K562 (cell line): Measurements from ENCODE around the gene RAB25. TPM values are rescaled to one million over a fixed set of nuclear protein-coding genes. Genes with fewer than 3 reads are reported as not detected.

Source experiments
- CCNT2 ChIP-seq: IDR thresholded peaks from 2 replicates; pipeline ENCODE4 v1.6.1; 2011; ENCODE audit warnings: borderline replicate concordance, low read depth, mild to moderate bottlenecking, moderate library complexity, mixed read lengths, low read length; ENCODE audit not compliant: insufficient read length; ENCODE audit errors: extremely low read depth
- CXXC5 ChIP-seq: fragments of 250-450 bp; sonication (Bioruptor Pico); IDR thresholded peaks from 2 replicates; pipeline ENCODE4 v1.8.0; 2022; ENCODE audit warnings: inconsistent platforms, mild to moderate bottlenecking, moderate library complexity
- ETS2 ChIP-seq: IDR thresholded peaks from 2 replicates; pipeline ENCODE4 v1.6.1; 2016; ENCODE audit warnings: borderline replicate concordance, missing genetic modification characterization, mild to moderate bottlenecking, moderate library complexity, missing compliant biosample characterization; ENCODE audit not compliant: poor library complexity, severe bottlenecking
- KLF16 ChIP-seq: IDR thresholded peaks from 2 replicates; pipeline ENCODE4 v1.6.1; 2016; ENCODE audit warnings: antibody characterized with exemption
- LCOR ChIP-seq: sonication (generic); formaldehyde crosslinking; IDR thresholded peaks from 2 replicates; pipeline ENCODE4 v1.8.0; 2022; ENCODE audit warnings: mild to moderate bottlenecking, missing genetic modification reagents
- MBD2 ChIP-seq: sonication (generic); IDR thresholded peaks from 2 replicates; pipeline ENCODE4 v1.6.1; 2016; ENCODE audit warnings: low read depth, borderline replicate concordance
- PCBP2 ChIP-seq: fragments of 200-400 bp; formaldehyde crosslinking; IDR thresholded peaks from 2 replicates; pipeline ENCODE4 v1.6.1; 2018; ENCODE audit warnings: low read length, low read depth, mild to moderate bottlenecking, moderate library complexity; ENCODE audit not compliant: poor library complexity, severe bottlenecking
- RAD21 ChIP-seq, 2 experiments: fragments of 250-450 bp in 1 of 2; fragments of 450-650 bp in 1 of 2; sonication (Bioruptor Pico) in 1 of 2; formaldehyde crosslinking in 1 of 2; IDR thresholded peaks in 1 of 2; conservative IDR thresholded peaks in 1 of 2; 2 replicates each; pipeline versions ENCODE4 v1.4.0 to v1.8.0; 2020 to 2022; ENCODE audit warnings: mild to moderate bottlenecking in 2 of 2, moderate library complexity in 1 of 2
- RAD51 ChIP-seq: fragments of 450-650 bp; IDR thresholded peaks from 2 replicates; pipeline ENCODE4 v1.7.1; 2016; ENCODE audit warnings: low read depth, mild to moderate bottlenecking, borderline replicate concordance
- SAFB ChIP-seq: fragments of 200-400 bp; formaldehyde crosslinking; IDR thresholded peaks from 2 replicates; pipeline ENCODE4 v1.6.1; 2017; ENCODE audit warnings: low read depth, low read length, borderline replicate concordance
- SAFB2 ChIP-seq: fragments of 200-400 bp; formaldehyde crosslinking; IDR thresholded peaks from 2 replicates; pipeline ENCODE4 v1.6.1; 2018; ENCODE audit warnings: borderline replicate concordance, low read length, low read depth, moderate library complexity; ENCODE audit not compliant: severe bottlenecking
- SMAD1 ChIP-seq: fragments of 150-350 bp; IDR thresholded peaks from 2 replicates; pipeline ENCODE4 v1.6.1; 2014; ENCODE audit warnings: low read length, low read depth; ENCODE audit not compliant: partially characterized antibody
- SRSF1 ChIP-seq: fragments of 200-400 bp; formaldehyde crosslinking; IDR thresholded peaks from 2 replicates; pipeline ENCODE4 v1.6.1; 2017; ENCODE audit warnings: mild to moderate bottlenecking, low read depth, low read length, moderate library complexity
- TBP ChIP-seq: optimal IDR thresholded peaks from 2 replicates; pipeline ENCODE3; 2011; ENCODE audit warnings: low read depth, low read length, improper control_type of control experiment
- TEAD2 ChIP-seq: fragments of 450-650 bp; IDR thresholded peaks from 2 replicates; pipeline ENCODE4 v1.6.1; 2016; ENCODE audit warnings: missing genetic modification characterization, control low read depth, missing compliant biosample characterization
- ZFX ChIP-seq: sonication (generic); formaldehyde crosslinking; IDR thresholded peaks from 2 replicates; pipeline ENCODE4 v1.8.0; 2022; ENCODE audit warnings: mild to moderate bottlenecking, missing genetic modification reagents, moderate library complexity
- ZNF124 ChIP-seq: sonication (generic); formaldehyde crosslinking; IDR thresholded peaks from 2 replicates; pipeline ENCODE4 v1.8.1; 2022; ENCODE audit warnings: missing genetic modification reagents
- ZNF274 ChIP-seq: IDR thresholded peaks from 2 replicates; pipeline ENCODE4 v1.6.1; 2011; ENCODE audit warnings: low read depth, mild to moderate bottlenecking, low read length, moderate library complexity, borderline replicate concordance
- polyA plus RNA-seq, 8 experiments: library from polyadenylated mRNA; depleted of rRNA in 4 of 8; stranded (reverse) in 5 of 8; unstranded in 3 of 8; fragments of >200 nt; fragmentation: Nextera tagmentation in 2 of 8; fragmentation: Illumina TruSeq in 1 of 8; extraction: Ambion mirVana in 2 of 8; extraction: Trizol in 1 of 8; gene quantifications; 2 replicates each; pipeline versions ENCODE4 v1.2.1 to v1.2.3, GENCODE V29; 2011 to 2014; ENCODE audit warnings: inconsistent platforms in 1 of 8, missing spikeins in 1 of 8
- total RNA-seq, 7 experiments: library from RNA; depleted of rRNA in 6 of 7; stranded (reverse); fragments of >200 nt in 6 of 7; fragmentation: Illumina TruSeq in 2 of 7; extraction: Trizol in 2 of 7; gene quantifications; 2 replicates each; pipeline versions ENCODE4 v1.2.1 to v1.2.3, GENCODE V29; 2011 to 2021; ENCODE audit warnings: low replicate concordance in 1 of 7
- TF ChIP-seq, protein P1 (sequence below): fragments of 450-650 bp; IDR thresholded peaks from 2 replicates; pipeline ENCODE4 v1.7.1; 2018; ENCODE audit warnings: mild to moderate bottlenecking, low read depth; ENCODE audit not compliant: partially characterized antibody
- TF ChIP-seq, protein P2 (sequence below): fragments of 450-650 bp; formaldehyde crosslinking; conservative IDR thresholded peaks from 2 replicates; pipeline ENCODE4 v1.4.0; 2022; ENCODE audit warnings: mild to moderate bottlenecking, missing genetic modification characterization
- TF ChIP-seq, protein P3 (sequence below): fragments of 450-650 bp; IDR thresholded peaks from one replicate; pipeline ENCODE4 v1.6.1; 2018; ENCODE audit warnings: mild to moderate bottlenecking, moderate library complexity; ENCODE audit not compliant: partially characterized antibody

Gene RAB25
- total and polyA plus RNA-seq, 9 of the 15 experiments (the other 6 are each of a cell fraction or from before 2014, with no cell fraction given): 0.10 to 0.27 (median 0.13) TPM; not detected in 6

DNA sequence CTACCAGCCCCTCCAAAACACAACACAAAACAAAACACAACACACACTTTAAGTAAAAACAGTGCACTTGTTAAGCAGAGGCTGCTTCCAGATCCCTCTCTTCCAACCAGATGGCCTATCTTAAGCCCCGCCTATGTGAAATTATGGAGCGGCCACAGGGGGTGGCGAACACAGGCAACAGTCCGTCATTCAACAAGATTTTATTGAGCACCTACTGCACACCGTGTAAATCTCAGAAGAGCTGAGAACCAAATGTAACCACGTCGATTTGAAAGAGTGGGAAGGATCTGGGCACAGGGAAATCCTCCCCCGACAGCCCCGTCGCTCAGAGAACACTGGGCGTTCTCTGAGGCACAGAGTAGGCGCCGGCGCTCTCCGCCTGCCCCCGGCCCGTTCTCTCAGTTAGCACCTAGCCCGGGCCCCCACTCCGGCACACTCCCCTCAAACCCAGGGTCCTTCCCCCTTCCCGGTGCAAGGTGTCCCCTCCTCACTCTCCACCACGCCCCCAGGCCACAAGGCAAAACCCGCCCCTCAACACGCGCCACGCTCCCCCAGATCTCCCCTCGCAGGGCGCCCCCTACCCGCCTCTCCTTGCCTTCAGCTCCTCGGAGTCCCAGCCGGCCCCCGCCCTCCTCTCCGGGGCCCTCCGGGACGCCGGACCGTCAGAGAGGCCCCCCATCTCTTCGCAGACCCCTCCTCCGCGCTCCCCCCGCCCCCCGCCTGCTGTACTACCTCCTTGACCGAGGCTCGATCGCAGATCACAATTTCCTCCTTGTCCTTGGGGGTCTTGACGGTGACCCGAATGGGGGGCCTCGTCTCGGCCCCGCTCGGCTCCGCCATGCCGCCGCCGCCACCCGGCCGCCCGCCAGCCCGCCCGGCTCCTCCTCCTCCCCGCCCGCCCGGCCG lies 7.8 kb upstream of the RAB25 start (continued):
- TF ChIP-seq, protein P1, sequence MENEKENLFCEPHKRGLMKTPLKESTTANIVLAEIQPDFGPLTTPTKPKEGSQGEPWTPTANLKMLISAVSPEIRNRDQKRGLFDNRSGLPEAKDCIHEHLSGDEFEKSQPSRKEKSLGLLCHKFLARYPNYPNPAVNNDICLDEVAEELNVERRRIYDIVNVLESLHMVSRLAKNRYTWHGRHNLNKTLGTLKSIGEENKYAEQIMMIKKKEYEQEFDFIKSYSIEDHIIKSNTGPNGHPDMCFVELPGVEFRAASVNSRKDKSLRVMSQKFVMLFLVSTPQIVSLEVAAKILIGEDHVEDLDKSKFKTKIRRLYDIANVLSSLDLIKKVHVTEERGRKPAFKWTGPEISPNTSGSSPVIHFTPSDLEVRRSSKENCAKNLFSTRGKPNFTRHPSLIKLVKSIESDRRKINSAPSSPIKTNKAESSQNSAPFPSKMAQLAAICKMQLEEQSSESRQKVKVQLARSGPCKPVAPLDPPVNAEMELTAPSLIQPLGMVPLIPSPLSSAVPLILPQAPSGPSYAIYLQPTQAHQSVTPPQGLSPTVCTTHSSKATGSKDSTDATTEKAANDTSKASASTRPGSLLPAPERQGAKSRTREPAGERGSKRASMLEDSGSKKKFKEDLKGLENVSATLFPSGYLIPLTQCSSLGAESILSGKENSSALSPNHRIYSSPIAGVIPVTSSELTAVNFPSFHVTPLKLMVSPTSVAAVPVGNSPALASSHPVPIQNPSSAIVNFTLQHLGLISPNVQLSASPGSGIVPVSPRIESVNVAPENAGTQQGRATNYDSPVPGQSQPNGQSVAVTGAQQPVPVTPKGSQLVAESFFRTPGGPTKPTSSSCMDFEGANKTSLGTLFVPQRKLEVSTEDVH: no peak
- TF ChIP-seq ZFX (CRISPR knock-in tag) (no peak; the same call in 1 of the 2 replicates), KLF16 (no peak), LCOR (no peak), SMAD1 (no peak), SRSF1 (no peak), RAD51 (no peak), MBD2 (no peak), ZNF274 (no peak), TEAD2 (tag) (no peak), PCBP2 (no peak), RAD21 (CRISPR knock-in tag; conservative IDR thresholded peaks at IDR 0.05 in 1 of 2, IDR thresholded peaks at IDR 0.05 in 1 of 2) (no peak), CXXC5 (CRISPR knock-in tag) (peak; percentile 38; the same call in 1 of the 2 replicates), ZNF124 (no peak), ETS2 (tag) (no peak), SAFB (no peak), SAFB2 (no peak), CCNT2 (no peak), TBP (no peak)
- TF ChIP-seq, protein P2, sequence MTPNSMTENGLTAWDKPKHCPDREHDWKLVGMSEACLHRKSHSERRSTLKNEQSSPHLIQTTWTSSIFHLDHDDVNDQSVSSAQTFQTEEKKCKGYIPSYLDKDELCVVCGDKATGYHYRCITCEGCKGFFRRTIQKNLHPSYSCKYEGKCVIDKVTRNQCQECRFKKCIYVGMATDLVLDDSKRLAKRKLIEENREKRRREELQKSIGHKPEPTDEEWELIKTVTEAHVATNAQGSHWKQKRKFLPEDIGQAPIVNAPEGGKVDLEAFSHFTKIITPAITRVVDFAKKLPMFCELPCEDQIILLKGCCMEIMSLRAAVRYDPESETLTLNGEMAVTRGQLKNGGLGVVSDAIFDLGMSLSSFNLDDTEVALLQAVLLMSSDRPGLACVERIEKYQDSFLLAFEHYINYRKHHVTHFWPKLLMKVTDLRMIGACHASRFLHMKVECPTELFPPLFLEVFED (CRISPR knock-in tag): no peak
- TF ChIP-seq, protein P3, sequence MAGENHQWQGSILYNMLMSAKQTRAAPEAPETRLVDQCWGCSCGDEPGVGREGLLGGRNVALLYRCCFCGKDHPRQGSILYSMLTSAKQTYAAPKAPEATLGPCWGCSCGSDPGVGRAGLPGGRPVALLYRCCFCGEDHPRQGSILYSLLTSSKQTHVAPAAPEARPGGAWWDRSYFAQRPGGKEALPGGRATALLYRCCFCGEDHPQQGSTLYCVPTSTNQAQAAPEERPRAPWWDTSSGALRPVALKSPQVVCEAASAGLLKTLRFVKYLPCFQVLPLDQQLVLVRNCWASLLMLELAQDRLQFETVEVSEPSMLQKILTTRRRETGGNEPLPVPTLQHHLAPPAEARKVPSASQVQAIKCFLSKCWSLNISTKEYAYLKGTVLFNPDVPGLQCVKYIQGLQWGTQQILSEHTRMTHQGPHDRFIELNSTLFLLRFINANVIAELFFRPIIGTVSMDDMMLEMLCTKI: no peak
